H1 (cell line): ENCODE data around the gene MXD4. TPM values are rescaled to one million over a fixed set of nuclear protein-coding genes. Genes with fewer than 3 reads are reported as not detected.
A peak's percentile ranks its signal among the peaks of the same experiment; 100 is the strongest.

Experiments used
- CTCF ChIA-PET: fragments of 300-600 bp; sonication (Branson Sonifier 250); formaldehyde crosslinking; loops from one replicate; lab custom pipeline; 2021; ENCODE audit not compliant: partially characterized antibody; lab: Charles Lee
- POLR2A ChIA-PET: fragments of 300-600 bp; sonication (Branson Sonifier 250); formaldehyde crosslinking; loops from one replicate; lab custom pipeline; 2021; ENCODE audit warnings: inconsistent platforms; ENCODE audit not compliant: partially characterized antibody; lab: Charles Lee
- DNase-seq, 2 experiments: peaks; one replicate each; pipeline versions ENCODE4 v3.0.0 to v3.0.0-alpha.2; 2010 to 2022; ENCODE audit warnings: low spot score in 2 of 2, low read depth in 1 of 2, mixed read lengths in 1 of 2
- FAIRE-seq: peaks from 2 replicates; lab custom pipeline; 2011; peaks lifted over from hg19 to GRCh38; lab: Jason Lieb, UNC
- H2AFZ ChIP-seq: 2 replicates; pipeline ENCODE4 v1.8.1; 2012; ENCODE audit warnings: low read length, inconsistent platforms
- H2AK5ac ChIP-seq: 2 replicates; pipeline ENCODE4 v1.6.1; 2013; ENCODE audit warnings: low read depth, low read length
- H2BK120ac ChIP-seq: replicated peaks from 2 replicates; pipeline ENCODE3; 2013; ENCODE audit warnings: low read depth, low read length, inconsistent platforms
- H2BK12ac ChIP-seq: 2 replicates; pipeline ENCODE4 v1.6.1; 2013; ENCODE audit warnings: low read depth, low read length
- H2BK15ac ChIP-seq: 2 replicates; pipeline ENCODE4 v1.6.1; 2013; ENCODE audit warnings: low read length
- H2BK20ac ChIP-seq: 2 replicates; pipeline ENCODE4 v1.6.1; 2013; ENCODE audit warnings: low read length
- H2BK5ac ChIP-seq: 2 replicates; pipeline ENCODE4 v1.6.1; 2013; ENCODE audit warnings: low read depth, low read length
- H3K14ac ChIP-seq: 2 replicates; pipeline ENCODE4 v1.6.1; 2013; ENCODE audit warnings: inconsistent platforms; ENCODE audit not compliant: insufficient read length
- H3K18ac ChIP-seq: 2 replicates; pipeline ENCODE4 v1.6.1; 2013; ENCODE audit warnings: low read length; ENCODE audit errors: extremely low read depth
- H3K23ac ChIP-seq: 2 replicates; pipeline ENCODE4 v1.6.1; 2013; ENCODE audit warnings: inconsistent platforms; ENCODE audit not compliant: insufficient read length
- H3K23me2 ChIP-seq: 2 replicates; pipeline ENCODE4 v1.6.1; 2013; ENCODE audit warnings: low read depth, low read length
- H3K27ac ChIP-seq: 2 replicates; pipeline ENCODE4 v1.6.1; 2011; ENCODE audit warnings: low read depth, low read length, inconsistent platforms
- H3K27me3 ChIP-seq, 4 experiments: replicated peaks in 1 of 4; 1 replicate in 1 of 4; 2 replicates in 3 of 4; pipeline versions ENCODE4 v1.6.1 to v1.8.1; 2011 to 2013; ENCODE audit warnings: low read length in 3 of 4, mild to moderate bottlenecking in 3 of 4, inconsistent platforms in 2 of 4, mixed read lengths in 2 of 4, moderate library complexity in 1 of 4; ENCODE audit not compliant: control insufficient read depth in 3 of 4, insufficient read depth in 3 of 4; ENCODE audit errors: extremely low read depth in 1 of 4
- H3K36me3 ChIP-seq, 4 experiments: 2 replicates each; pipeline versions ENCODE4 v1.6.1 to v1.8.1; 2011 to 2013; ENCODE audit warnings: mild to moderate bottlenecking in 4 of 4, low read length in 3 of 4, moderate library complexity in 2 of 4, control low read depth in 1 of 4, inconsistent platforms in 1 of 4; ENCODE audit not compliant: insufficient read depth in 4 of 4, control insufficient read depth in 2 of 4
- H3K4ac ChIP-seq: replicated peaks from 2 replicates; pipeline ENCODE3; 2013; ENCODE audit warnings: low read length, low read depth, mixed read lengths, inconsistent platforms; ENCODE audit not compliant: insufficient read length
- H3K4me1 ChIP-seq, 4 experiments: replicated peaks in 1 of 4; 1 replicate in 1 of 4; 2 replicates in 3 of 4; pipeline versions ENCODE4 v1.6.1 to v1.8.1; 2011 to 2013; ENCODE audit warnings: low read length in 3 of 4, inconsistent platforms in 2 of 4, mixed read lengths in 1 of 4; ENCODE audit not compliant: insufficient read depth in 4 of 4, control insufficient read depth in 3 of 4
- H3K4me2 ChIP-seq, 2 experiments: 2 replicates each; pipeline versions ENCODE4 v1.6.1 to v1.8.1; 2011 to 2013; ENCODE audit warnings: low read depth in 2 of 2, low read length in 2 of 2, control low read depth in 1 of 2, inconsistent platforms in 1 of 2, mild to moderate bottlenecking in 1 of 2; ENCODE audit not compliant: insufficient read depth in 1 of 2
- H3K4me3 ChIP-seq, 4 experiments: fragments of 200-600, 300-600 bp in 1 of 4; sonication (generic), shearing (Covaris generic), sonication (Bioruptor Twin) in 1 of 4; 2 replicates each; pipeline versions ENCODE4 v1.5.1 to v1.8.1; 2011 to 2016; ENCODE audit warnings: low read length in 4 of 4, low read depth in 3 of 4, control low read depth in 2 of 4, inconsistent platforms in 2 of 4, mild to moderate bottlenecking in 2 of 4, mixed read lengths in 1 of 4, moderate library complexity in 1 of 4; ENCODE audit not compliant: insufficient read depth in 2 of 4; ENCODE audit errors: extremely low read depth in 1 of 4
- H3K56ac ChIP-seq: replicated peaks from 2 replicates; pipeline ENCODE3; 2013; ENCODE audit warnings: low read depth, mild to moderate bottlenecking, mixed read lengths, low read length, inconsistent platforms; ENCODE audit not compliant: insufficient read length
- H3K79me1 ChIP-seq: 2 replicates; pipeline ENCODE4 v1.6.1; 2013; ENCODE audit warnings: low read depth, low read length, control low read depth
- H3K79me2 ChIP-seq, 2 experiments: 2 replicates each; pipeline versions ENCODE4 v1.6.1 to v1.8.1; 2012 to 2013; ENCODE audit warnings: low read length in 2 of 2, mild to moderate bottlenecking in 2 of 2, inconsistent platforms in 1 of 2; ENCODE audit not compliant: insufficient read depth in 2 of 2, control insufficient read depth in 1 of 2
- H3K9ac ChIP-seq, 4 experiments: replicated peaks in 1 of 4; 1 replicate in 1 of 4; 2 replicates in 3 of 4; pipeline versions ENCODE4 v1.6.1 to v1.8.1; 2011 to 2013; ENCODE audit warnings: low read depth in 3 of 4, low read length in 3 of 4, control low read depth in 2 of 4, mild to moderate bottlenecking in 2 of 4, moderate library complexity in 2 of 4, inconsistent platforms in 1 of 4; ENCODE audit errors: extremely low read depth in 1 of 4
- H3K9me3 ChIP-seq, 2 experiments: 2 replicates each; pipeline versions ENCODE4 v1.6.1 to v1.8.1; 2012 to 2013; ENCODE audit warnings: mild to moderate bottlenecking in 2 of 2, moderate library complexity in 2 of 2, control low read depth in 1 of 2, inconsistent platforms in 1 of 2, low read depth in 1 of 2, low read length in 1 of 2, mixed read lengths in 1 of 2; ENCODE audit not compliant: insufficient read depth in 2 of 2
- H4K20me1 ChIP-seq, 2 experiments: replicated peaks in 1 of 2; 2 replicates each; pipeline versions ENCODE3 to v1.8.1; 2011 to 2013; ENCODE audit warnings: inconsistent platforms in 2 of 2, low read length in 2 of 2, mild to moderate bottlenecking in 1 of 2; ENCODE audit not compliant: insufficient read depth in 2 of 2, control insufficient read depth in 1 of 2
- H4K5ac ChIP-seq: 2 replicates; pipeline ENCODE4 v1.6.1; 2013; ENCODE audit warnings: low read length, low read depth, mixed read lengths, inconsistent platforms; ENCODE audit not compliant: insufficient read length
- H4K8ac ChIP-seq: 2 replicates; pipeline ENCODE4 v1.8.0; 2013; ENCODE audit warnings: mild to moderate bottlenecking, moderate library complexity, low read length, inconsistent platforms; ENCODE audit not compliant: insufficient read depth; ENCODE audit errors: extremely low read depth
- H4K91ac ChIP-seq: replicated peaks from 2 replicates; pipeline ENCODE3; 2013; ENCODE audit warnings: low read length, mixed read lengths, inconsistent platforms; ENCODE audit not compliant: insufficient read length
- BACH1 ChIP-seq: IDR thresholded peaks from 2 replicates; pipeline ENCODE4 v1.6.1; 2012; ENCODE audit warnings: low read length, improper control_type of control experiment
- BRCA1 ChIP-seq: IDR thresholded peaks from 2 replicates; pipeline ENCODE4 v1.6.1; 2012; ENCODE audit warnings: low read depth, low read length, improper control_type of control experiment
- CBX8 ChIP-seq: fragments of 300-800, 300-1000 bp; sonication (generic); IDR thresholded peaks from 2 replicates; pipeline ENCODE4 v1.7.1; 2016; ENCODE audit warnings: low read depth, low read length, borderline replicate concordance
- CREB1 ChIP-seq: IDR thresholded peaks from 2 replicates; pipeline ENCODE4 v1.6.1; 2012; ENCODE audit warnings: inconsistent platforms
- FOSL1 ChIP-seq: IDR thresholded peaks from 2 replicates; pipeline ENCODE4 v1.6.1; 2011; ENCODE audit warnings: mild to moderate bottlenecking, low read depth, low read length, moderate library complexity; ENCODE audit not compliant: insufficient read depth
- HDAC6 ChIP-seq: IDR thresholded peaks from one replicate; pipeline ENCODE4 v1.7.1; 2012; ENCODE audit warnings: low read depth, mild to moderate bottlenecking, inconsistent platforms, low read length, moderate library complexity
- KDM5A ChIP-seq: fragments of 200-600 bp; IDR thresholded peaks from 2 replicates; pipeline ENCODE4 v1.7.1; 2012; ENCODE audit warnings: mild to moderate bottlenecking, low read length, inconsistent platforms, mixed read lengths
- POLR2A ChIP-seq, 2 experiments: IDR thresholded peaks; 1 replicate in 1 of 2; 2 replicates in 1 of 2; pipeline ENCODE4 v1.6.1; 2011; ENCODE audit warnings: low read depth in 2 of 2, low read length in 2 of 2, mild to moderate bottlenecking in 2 of 2; ENCODE audit errors: control extremely low read depth in 1 of 2
- RXRA ChIP-seq: IDR thresholded peaks from 2 replicates; pipeline ENCODE4 v1.6.1; 2011; ENCODE audit warnings: low read depth, mild to moderate bottlenecking, low read length, moderate library complexity; ENCODE audit not compliant: insufficient read depth
- SRF ChIP-seq: IDR thresholded peaks from 2 replicates; pipeline ENCODE4 v1.6.1; 2011; ENCODE audit warnings: mild to moderate bottlenecking, low read depth, low read length, moderate library complexity
- TCF12 ChIP-seq: IDR thresholded peaks from 2 replicates; pipeline ENCODE4 v1.6.1; 2011; ENCODE audit warnings: low read depth, mild to moderate bottlenecking, low read length
- YY1 ChIP-seq: IDR thresholded peaks from 2 replicates; pipeline ENCODE4 v1.6.1; 2011; ENCODE audit warnings: low read depth, mild to moderate bottlenecking, low read length
- WGBS, 2 experiments: shearing (Covaris generic) in 1 of 2; methylation state at CpG; one replicate each; pipeline versions ENCODE4 v1.1.6 to v1.1.7; 2013 to 2015; ENCODE audit warnings: low lambda C conversion rate in 2 of 2, mixed read lengths in 2 of 2, inconsistent platforms in 1 of 2, low coverage in 1 of 2, missing lambda C conversion rate in 1 of 2; ENCODE audit not compliant: insufficient replicate concordance in 2 of 2, insufficient coverage in 1 of 2, insufficient read length in 1 of 2; ENCODE audit errors: extremely low coverage in 1 of 2, missing lambda C conversion rate in 1 of 2; 5-methylcytosine and 5-hydroxymethylcytosine counted together
- polyA plus RNA-seq, 7 experiments: library from polyadenylated mRNA; depleted of rRNA in 3 of 7; stranded (reverse) in 5 of 7; unstranded in 2 of 7; fragments of >200 nt in 5 of 7; fragments of 200-250 nt in 2 of 7; gene quantifications; 1 replicate in 5 of 7; 2 replicates in 1 of 7; 4 replicates in 1 of 7; pipeline versions ENCODE4 v1.2.1 to v1.2.3, GENCODE V29; 2011 to 2013; ENCODE audit warnings: missing spikeins in 2 of 7, mixed read lengths in 2 of 7
- total RNA-seq: library from RNA; stranded (reverse); fragmentation: NEBNext Ultra II Directional; extraction: Animal tissue kit (Norgen Biotek cat#: 25700); gene quantifications from 2 replicates; pipeline ENCODE4 v1.2.1, GENCODE V29; 2021

MXD4 gene
- total and polyA plus RNA-seq, 2 of the 8 experiments (the other 6 are each of a cell fraction or from before 2014, with no cell fraction given): 18.0 to 20.8 TPM

GRCh38 chr4:2246384-2247127 lies 15.4 kb downstream of the MXD4 start:
- ChIA-PET CTCF (interaction anchor here (1.0 to 1.8 kb wide), 2 partner anchors 10 to 23 kb away, joined by 3 to 8 read pairs; no protein-coding TSS in a partner anchor), POLR2A (no interaction called here)
- Histone ChIP-seq H3K4me3 (no peak overlapping the region), H4K8ac (peak overlapping the region; percentile 75), H2BK5ac (no peak overlapping the region), H3K79me2 (no peaks in the 10 kb centered on the region), H3K36me3 (peaks cover 0 to 5% (median 2%) of the 10 kb centered on the region in 4 experiments; a peak in 2 of 8 replicates), H3K14ac (no peak overlapping the region), H2BK15ac (no peak overlapping the region), H2BK12ac (no peak overlapping the region), H3K9me3 (no peaks in the 10 kb centered on the region; a peak in 1 of 4 replicates), H3K27me3 (no peaks in the 10 kb centered on the region), H3K9ac (no peak overlapping the region; a peak in 1 of 7 replicates), H3K56ac (no peak overlapping the region), H3K4me1 (no peaks in the 10 kb centered on the region), H2BK120ac (no peak overlapping the region), H4K5ac (no peak overlapping the region), H3K79me1 (no peaks in the 10 kb centered on the region), H3K4me2 (no peak overlapping the region), H2AK5ac (no peak overlapping the region), H3K23ac (no peak overlapping the region), H4K20me1 (peaks cover 0 to 2% of the 10 kb centered on the region in 2 experiments), H3K27ac (no peak overlapping the region), H3K18ac (no peak overlapping the region), H2BK20ac (no peak overlapping the region), H3K4ac (no peak overlapping the region), H4K91ac (no peak overlapping the region), H3K23me2 (no peaks in the 10 kb centered on the region), H2AFZ (no peak overlapping the region)
- no peak for TF ChIP-seq TCF12
- TF ChIP-seq POLR2A (IDR thresholded peaks at IDR 0.05; ENCODE audit: control extremely low read depth in 1 of 2, low read depth in 2 of 2, low read length in 2 of 2): no peak
- no peak for TF ChIP-seq SRF
- TF ChIP-seq BRCA1: no peak
- no peak for TF ChIP-seq BACH1
- no peak for TF ChIP-seq FOSL1
- no peak for TF ChIP-seq RXRA
- no peak for TF ChIP-seq CREB1
- no peak for TF ChIP-seq KDM5A
- no peak for TF ChIP-seq CBX8
- TF ChIP-seq YY1: no peak
- TF ChIP-seq HDAC6: no peak
- 91% methylated on average over 18 of the region's 19 CpGs; no CpG with 5 or more reads in 1 of the 2 experiments for WGBS, 2 experiments
- FAIRE-seq (no peak), DNase-seq (peak in 1 of 2 experiments; percentile 43)
